Left lung (tissue), 14 donors: Measurements from ENCODE around the gene FOXA3. TPM values are rescaled to one million over a fixed set of nuclear protein-coding genes. Genes with fewer than 3 reads are reported as not detected.
A peak's percentile ranks its signal among the peaks of the same experiment; 100 is the strongest.

Experiments
- ATAC-seq: fragments of 200-7000 bp; cut with Tn5 transposase; one replicate; pipeline ENCODE4 v1.9.1; 2020; ENCODE audit warnings: moderate library complexity
- DNase-seq, 4 donors: peaks; one replicate each; pipeline ENCODE4 v3.0.0-alpha.2; 2013 to 2020
- H3K27ac ChIP-seq, 2 donors: fragments of 200-600 bp; sonication (generic) in 1 of 2; one replicate each; pipeline versions ENCODE4 v1.5.0 to v1.8.0; 2020 to 2021
- H3K27me3 ChIP-seq, 2 donors: fragments of 200-600 bp; sonication (generic) in 1 of 2; one replicate each; pipeline versions ENCODE4 v1.5.0 to v1.8.0; 2020 to 2021
- H3K36me3 ChIP-seq, 2 donors: fragments of 200-600 bp; sonication (generic) in 1 of 2; one replicate each; pipeline versions ENCODE4 v1.5.0 to v1.8.0; 2020 to 2021
- H3K4me1 ChIP-seq, 2 donors: fragments of 200-600 bp; one replicate each; pipeline ENCODE4 v1.8.0; 2021
- H3K4me3 ChIP-seq, 2 donors: fragments of 200-600 bp; sonication (generic) in 1 of 2; one replicate each; pipeline versions ENCODE4 v1.5.0 to v1.8.0; 2020 to 2021; ENCODE audit warnings: mild to moderate bottlenecking in 1 of 2
- H3K9me3 ChIP-seq, 2 donors: fragments of 200-600 bp; sonication (generic) in 1 of 2; one replicate each; pipeline versions ENCODE4 v1.5.0 to v1.8.0; 2020 to 2021
- CTCF ChIP-seq, 2 donors: fragments of 200-600 bp; sonication (generic) in 1 of 2; IDR thresholded peaks; one replicate each; pipeline versions ENCODE4 v1.5.0 to v1.8.0; 2021; ENCODE audit warnings: antibody characterized with exemption in 2 of 2
- intact Hi-C, 2 donors: fragments of 100-400 bp; cut with DNase I; formaldehyde crosslinking; loops; one replicate each; pipeline versions ENCODE4 v1.11.2 to v1.14.2; 2022
- long read RNA-seq, 12 donors: library from polyadenylated mRNA in 2 of 12; unstranded in 2 of 12; transcript quantifications; one replicate each; pipeline ENCODE4 v2.0.0 and lab custom pipeline, GENCODE V29; 2019 to 2026
- polyA plus RNA-seq, 6 donors: library from polyadenylated mRNA; unstranded; fragments of 120-200 nt; gene quantifications; one replicate each; pipeline ENCODE4 v1.2.1, GENCODE V29; 2013; ENCODE audit not compliant: insufficient read length in 6 of 6
- total RNA-seq, 2 donors: library from RNA; stranded (reverse); fragmentation: NEBNext Ultra II Directional; extraction: Animal tissue kit (Norgen Biotek cat#: 25700); gene quantifications; one replicate each; pipeline ENCODE4 v1.2.1, GENCODE V29; 2021
- donor health status: DM: no; HTN: yes; CAD: no.
- donor health status: DM: no; HTN: no; CAD: no.

The FOXA3 gene
- total RNA-seq, result 1 to 10 TPM in 1 of 2 donors, under 1 TPM in 1; 0.45 to 1.6 TPM
- 1 to 10 TPM; 1.1 to 3.1 (median 1.6) TPM for polyA plus RNA-seq
- long read RNA-seq, donor 1, partial matches to known transcripts, result 0 of 3 reads
- long read RNA-seq, donor 1, other reads (novel, unspliced or antisense), result 0 of 3 reads
- long read RNA-seq, donor 2, partial matches to known transcripts, result 0 of 1 reads
- long read RNA-seq, donor 2, other reads (novel, unspliced or antisense), result 0 of 1 reads
- long read RNA-seq, donor 3, result 0 reads
- long read RNA-seq, donor 4, result 0 reads
- long read RNA-seq, donor 5, partial matches to known transcripts, result 0 of 2 reads
- long read RNA-seq, donor 5, other reads (novel, unspliced or antisense), result 0 of 2 reads
- long read RNA-seq, donor 6, result 0 reads
- long read RNA-seq, donor 7, partial matches to known transcripts, result 0 of 4 reads
- long read RNA-seq, donor 7, other reads (novel, unspliced or antisense), result 0 of 4 reads
- long read RNA-seq, donor 8, result 0 reads
- long read RNA-seq, donor 9, result 0 reads
- long read RNA-seq, donor 10, result 0 reads
- long read RNA-seq, donor 11, result 0 reads
- long read RNA-seq, donor 12, partial matches to known transcripts, result 0 of 1 reads
- long read RNA-seq, donor 12, other reads (novel, unspliced or antisense), result 0 of 1 reads

- Histone ChIP-seq H3K4me1 (peaks cover 5 to 33% of the 10 kb centered on the region in 2 donors), H3K27me3 (peaks cover 13 to 39% of the 10 kb centered on the region in 2 donors), H3K9me3 (no peaks in the 10 kb centered on the region), H3K27ac (no peak within 1 kb of the TSS), H3K4me3 (peak within 1 kb of the TSS; percentile 84 to 98), H3K36me3 (peaks cover 0 to 22% of the 10 kb centered on the region in 2 donors)
- ATAC-seq (peak; percentile 79), DNase-seq (peak in 2 of 4 donors; percentile 47 to 90)
- peak; percentile 63 to 68 for TF ChIP-seq CTCF (IDR thresholded peaks at IDR 0.05)
- intact Hi-C loops, result no loop called here
These were observed at the start of gene FOXA3 for GRCh38 chr19:45863840-45864628. TSS of gene FOXA3 (plus strand) at chr19:45864326. CDS start at chr19:45864457, 131 bp downstream.

- H3K4me3 ChIP-seq, result peak within 1 kb of the TSS; percentile 3 to 17
- H3K9me3 ChIP-seq, result no peaks in the 10 kb centered on the region
- ATAC-seq (no peak), DNase-seq (peak in 1 of 4 donors; percentile 70)
- peaks cover 0 to 25% of the 10 kb centered on the region in 2 donors for H3K36me3 ChIP-seq
- H3K27ac ChIP-seq, result no peak within 1 kb of the TSS
- TF ChIP-seq CTCF (IDR thresholded peaks at IDR 0.05), result no peak
- H3K27me3 ChIP-seq, result peaks cover 0 to 45% of the 10 kb centered on the region in 2 donors
- intact Hi-C loops, result no loop called here
- H3K4me1 ChIP-seq, result peaks cover 0 to 10% of the 10 kb centered on the region in 2 donors
These were observed 49.2 kb upstream of the FOXA3 start, which contains the start of gene RSPH6A for GRCh38 chr19:45814851-45815480. TSS of gene RSPH6A (minus strand) at chr19:45815308. CDS start at chr19:45815176, 132 bp downstream.

GRCh38 chr19:45815481-45816216, 48.5 kb upstream of the FOXA3 start:
- Histone ChIP-seq H3K27ac (no peak overlapping the region), H3K27me3 (peaks cover 0 to 42% of the 10 kb centered on the region in 2 donors), H3K4me3 (peak overlapping the region; percentile 3 to 17), H3K36me3 (peaks cover 0 to 32% of the 10 kb centered on the region in 2 donors), H3K9me3 (no peaks in the 10 kb centered on the region), H3K4me1 (peaks cover 0 to 10% of the 10 kb centered on the region in 2 donors)
- no peak for ATAC-seq
- intact Hi-C loops, result no loop called here
- peak in 2 of 4 donors; percentile 52 to 74 for DNase-seq
- no peak for TF ChIP-seq CTCF (IDR thresholded peaks at IDR 0.05)

- Histone ChIP-seq H3K9me3 (no peaks in the 10 kb centered on the region), H3K4me1 (peaks cover 0 to 10% of the 10 kb centered on the region in 2 donors), H3K27me3 (peaks cover 0 to 37% of the 10 kb centered on the region in 2 donors), H3K4me3 (no peak overlapping the region), H3K27ac (no peak overlapping the region), H3K36me3 (peaks cover 0 to 40% of the 10 kb centered on the region in 2 donors)
- intact Hi-C loops, result no loop called here
- DNase-seq (peak in 1 of 4 donors; percentile 73), ATAC-seq (no peak)
- TF ChIP-seq CTCF (IDR thresholded peaks at IDR 0.05), result no peak
These were observed 47.7 kb upstream of the FOXA3 start for GRCh38 chr19:45816236-45817009.
